Measurements from ENCODE around the gene TRABD2B. TPM values are rescaled to one million over a fixed set of nuclear protein-coding genes. Genes with fewer than 3 reads are reported as not detected.

TRABD2B gene
- polyA plus RNA-seq, 1 of the 3 experiments (the other 2 are of a cell fraction) = 0.03 TPM

DNA sequence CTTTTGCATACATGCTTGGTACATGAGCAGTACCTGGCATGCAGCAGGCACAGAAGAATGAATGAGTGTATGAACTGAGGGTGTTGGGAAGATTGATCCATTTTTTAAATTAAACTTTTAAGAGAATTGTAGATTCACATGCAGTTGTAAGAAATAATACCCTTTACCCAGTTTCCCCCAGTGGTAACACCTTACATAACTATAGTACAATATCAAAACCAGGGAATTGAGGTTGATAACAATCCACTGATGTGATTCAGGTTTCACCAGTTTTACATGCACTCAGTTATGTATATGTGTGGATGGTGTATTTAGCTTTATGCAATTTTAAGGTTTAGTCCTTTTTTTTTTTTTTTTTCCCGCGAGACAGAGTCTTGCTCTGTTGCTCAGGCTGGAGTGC, 20.5 kb downstream of the TRABD2B start:
- WGBS (ENCODE audit: low lambda C conversion rate) = 83% methylated on average over 2 of the region's 2 CpGs

DNA sequence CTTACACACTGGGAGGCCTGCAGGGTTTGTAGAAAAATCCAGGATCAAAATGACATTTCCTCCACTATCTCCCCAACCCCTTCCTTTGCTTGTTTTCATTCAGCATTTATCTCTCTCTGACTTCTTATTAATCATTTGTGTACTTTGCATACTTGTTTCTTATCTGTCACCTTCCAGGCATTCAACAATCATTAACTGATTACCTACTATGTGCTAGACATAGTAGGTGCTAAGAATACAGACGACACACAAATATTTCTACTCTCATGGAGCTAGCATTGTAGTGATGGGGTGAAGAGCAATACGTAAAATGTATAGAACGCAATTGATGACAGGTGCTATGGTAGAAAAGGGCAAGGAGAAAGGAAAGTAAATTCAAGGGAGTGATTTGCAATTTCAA, 20.9 kb downstream of the TRABD2B start:
- Histone ChIP-seq H3K36me3 (replicated peaks in 1 of 2; ENCODE audit: control insufficient read depth in 1 of 2, insufficient read depth in 2 of 2, low read length in 1 of 2) (no peaks in the 10 kb centered on the region), H3K4me3 (ENCODE audit: low read depth in 2 of 2, low read length in 1 of 2) (no peak overlapping the region), H3F3A (replicated peaks; ENCODE audit: insufficient read depth) (no peaks in the 10 kb centered on the region), H3K4me1 (ENCODE audit: control insufficient read depth in 1 of 2, insufficient read depth in 2 of 2, low read depth in 1 of 2, low read length in 1 of 2) (peaks cover 0 to 3% of the 10 kb centered on the region in 2 experiments; a peak in 1 of 4 replicates), H3K4me2 (no peak overlapping the region), H3K9me3 (no peaks in the 10 kb centered on the region), H3K27ac (ENCODE audit: low read depth in 2 of 2, low read length in 1 of 2) (no peak overlapping the region), H3K9me2 (no peaks in the 10 kb centered on the region), H3K27me3 (ENCODE audit: insufficient read depth) (no peaks in the 10 kb centered on the region), H4K20me1 (ENCODE audit: insufficient read depth) (no peaks in the 10 kb centered on the region), H3K9ac (no peak overlapping the region), H3K79me2 (ENCODE audit: insufficient read depth) (no peaks in the 10 kb centered on the region), H2AFZ (ENCODE audit: low read depth) (no peak overlapping the region)
- WGBS (ENCODE audit: low lambda C conversion rate) = 76% methylated on average over 3 of the region's 3 CpGs
- ChIA-PET CTCF (no interaction called here), POLR2A (interaction anchor here (0.7 kb wide), 1 partner anchor 10 kb away, joined by 7 read pairs; no protein-coding TSS in a partner anchor)
- DNase-seq = no peak
- no peak for TF ChIP-seq MXI1 (IDR thresholded peaks at IDR 0.05; ENCODE audit: low read depth, low read length)
- TF ChIP-seq EZH2phosphoT487 (IDR thresholded peaks at IDR 0.05; ENCODE audit: borderline replicate concordance, low read depth) = no peak
- TF ChIP-seq FOXM1 (IDR thresholded peaks at IDR 0.05; ENCODE audit: low read depth) = no peak
- no peak for TF ChIP-seq YY1 (IDR thresholded peaks at IDR 0.05; ENCODE audit: low read depth)
- TF ChIP-seq GABPA (IDR thresholded peaks at IDR 0.05; ENCODE audit: low read depth) = no peak
- TF ChIP-seq RFX5 (IDR thresholded peaks at IDR 0.05; ENCODE audit: low read length) = no peak
- no peak for TF ChIP-seq RXRA (IDR thresholded peaks at IDR 0.05; ENCODE audit: borderline replicate concordance, low read depth)
- TF ChIP-seq, protein P1, sequence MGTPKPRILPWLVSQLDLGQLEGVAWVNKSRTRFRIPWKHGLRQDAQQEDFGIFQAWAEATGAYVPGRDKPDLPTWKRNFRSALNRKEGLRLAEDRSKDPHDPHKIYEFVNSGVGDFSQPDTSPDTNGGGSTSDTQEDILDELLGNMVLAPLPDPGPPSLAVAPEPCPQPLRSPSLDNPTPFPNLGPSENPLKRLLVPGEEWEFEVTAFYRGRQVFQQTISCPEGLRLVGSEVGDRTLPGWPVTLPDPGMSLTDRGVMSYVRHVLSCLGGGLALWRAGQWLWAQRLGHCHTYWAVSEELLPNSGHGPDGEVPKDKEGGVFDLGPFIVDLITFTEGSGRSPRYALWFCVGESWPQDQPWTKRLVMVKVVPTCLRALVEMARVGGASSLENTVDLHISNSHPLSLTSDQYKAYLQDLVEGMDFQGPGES (IDR thresholded peaks at IDR 0.05; ENCODE audit: low read depth, low read length) = no peak
- TF ChIP-seq, protein P2, sequence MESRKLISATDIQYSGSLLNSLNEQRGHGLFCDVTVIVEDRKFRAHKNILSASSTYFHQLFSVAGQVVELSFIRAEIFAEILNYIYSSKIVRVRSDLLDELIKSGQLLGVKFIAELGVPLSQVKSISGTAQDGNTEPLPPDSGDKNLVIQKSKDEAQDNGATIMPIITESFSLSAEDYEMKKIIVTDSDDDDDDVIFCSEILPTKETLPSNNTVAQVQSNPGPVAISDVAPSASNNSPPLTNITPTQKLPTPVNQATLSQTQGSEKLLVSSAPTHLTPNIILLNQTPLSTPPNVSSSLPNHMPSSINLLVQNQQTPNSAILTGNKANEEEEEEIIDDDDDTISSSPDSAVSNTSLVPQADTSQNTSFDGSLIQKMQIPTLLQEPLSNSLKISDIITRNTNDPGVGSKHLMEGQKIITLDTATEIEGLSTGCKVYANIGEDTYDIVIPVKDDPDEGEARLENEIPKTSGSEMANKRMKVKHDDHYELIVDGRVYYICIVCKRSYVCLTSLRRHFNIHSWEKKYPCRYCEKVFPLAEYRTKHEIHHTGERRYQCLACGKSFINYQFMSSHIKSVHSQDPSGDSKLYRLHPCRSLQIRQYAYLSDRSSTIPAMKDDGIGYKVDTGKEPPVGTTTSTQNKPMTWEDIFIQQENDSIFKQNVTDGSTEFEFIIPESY (IDR thresholded peaks at IDR 0.05; ENCODE audit: borderline replicate concordance, low read depth) = no peak

More for the DNA sequence above, 20.5 kb downstream of the TRABD2B start:
- Histone ChIP-seq H3K27ac (ENCODE audit: low read depth in 2 of 2, low read length in 1 of 2) (no peak overlapping the region), H3K4me2 (no peak overlapping the region), H3K9me2 (no peaks in the 10 kb centered on the region), H3K9ac (no peak overlapping the region), H3K79me2 (ENCODE audit: insufficient read depth) (no peaks in the 10 kb centered on the region), H3K36me3 (replicated peaks in 1 of 2; ENCODE audit: control insufficient read depth in 1 of 2, insufficient read depth in 2 of 2, low read length in 1 of 2) (no peaks in the 10 kb centered on the region), H4K20me1 (ENCODE audit: insufficient read depth) (no peaks in the 10 kb centered on the region), H3K27me3 (ENCODE audit: insufficient read depth) (no peaks in the 10 kb centered on the region), H3K4me1 (ENCODE audit: control insufficient read depth in 1 of 2, insufficient read depth in 2 of 2, low read depth in 1 of 2, low read length in 1 of 2) (no peaks in the 10 kb centered on the region), H3K9me3 (no peaks in the 10 kb centered on the region), H3K4me3 (ENCODE audit: low read depth in 2 of 2, low read length in 1 of 2) (no peak overlapping the region), H3F3A (replicated peaks; ENCODE audit: insufficient read depth) (no peaks in the 10 kb centered on the region), H2AFZ (ENCODE audit: low read depth) (no peak overlapping the region)
- TF ChIP-seq MXI1 (IDR thresholded peaks at IDR 0.05; ENCODE audit: low read depth, low read length) (no peak), CHD2 (IDR thresholded peaks at IDR 0.05; ENCODE audit: low read length, partially characterized antibody) (no peak), TCF12 (IDR thresholded peaks at IDR 0.05) (no peak), EP300 (IDR thresholded peaks at IDR 0.05; ENCODE audit: borderline replicate concordance in 1 of 2, low read depth in 1 of 2, low read length in 1 of 2) (no peak), FOXJ3 (CRISPR knock-in tag; IDR thresholded peaks at IDR 0.05) (no peak), ELF1 (IDR thresholded peaks at IDR 0.05) (no peak), TAF1 (IDR thresholded peaks at IDR 0.05; ENCODE audit: borderline replicate concordance, low read depth, low read length) (no peak), GATA2 (CRISPR knock-in tag; IDR thresholded peaks at IDR 0.05) (no peak), JUND (IDR thresholded peaks at IDR 0.05) (no peak), NRF1 (IDR thresholded peaks at IDR 0.05; ENCODE audit: low read depth, low read length) (no peak), FOSL2 (IDR thresholded peaks at IDR 0.05; ENCODE audit: borderline replicate concordance, low read depth) (no peak), TEAD4 (IDR thresholded peaks at IDR 0.05; ENCODE audit: borderline replicate concordance, insufficient read depth) (no peak)
- TF ChIP-seq, protein P3, sequence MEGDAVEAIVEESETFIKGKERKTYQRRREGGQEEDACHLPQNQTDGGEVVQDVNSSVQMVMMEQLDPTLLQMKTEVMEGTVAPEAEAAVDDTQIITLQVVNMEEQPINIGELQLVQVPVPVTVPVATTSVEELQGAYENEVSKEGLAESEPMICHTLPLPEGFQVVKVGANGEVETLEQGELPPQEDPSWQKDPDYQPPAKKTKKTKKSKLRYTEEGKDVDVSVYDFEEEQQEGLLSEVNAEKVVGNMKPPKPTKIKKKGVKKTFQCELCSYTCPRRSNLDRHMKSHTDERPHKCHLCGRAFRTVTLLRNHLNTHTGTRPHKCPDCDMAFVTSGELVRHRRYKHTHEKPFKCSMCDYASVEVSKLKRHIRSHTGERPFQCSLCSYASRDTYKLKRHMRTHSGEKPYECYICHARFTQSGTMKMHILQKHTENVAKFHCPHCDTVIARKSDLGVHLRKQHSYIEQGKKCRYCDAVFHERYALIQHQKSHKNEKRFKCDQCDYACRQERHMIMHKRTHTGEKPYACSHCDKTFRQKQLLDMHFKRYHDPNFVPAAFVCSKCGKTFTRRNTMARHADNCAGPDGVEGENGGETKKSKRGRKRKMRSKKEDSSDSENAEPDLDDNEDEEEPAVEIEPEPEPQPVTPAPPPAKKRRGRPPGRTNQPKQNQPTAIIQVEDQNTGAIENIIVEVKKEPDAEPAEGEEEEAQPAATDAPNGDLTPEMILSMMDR (IDR thresholded peaks at IDR 0.05) = no peak
- TF ChIP-seq, protein P4, sequence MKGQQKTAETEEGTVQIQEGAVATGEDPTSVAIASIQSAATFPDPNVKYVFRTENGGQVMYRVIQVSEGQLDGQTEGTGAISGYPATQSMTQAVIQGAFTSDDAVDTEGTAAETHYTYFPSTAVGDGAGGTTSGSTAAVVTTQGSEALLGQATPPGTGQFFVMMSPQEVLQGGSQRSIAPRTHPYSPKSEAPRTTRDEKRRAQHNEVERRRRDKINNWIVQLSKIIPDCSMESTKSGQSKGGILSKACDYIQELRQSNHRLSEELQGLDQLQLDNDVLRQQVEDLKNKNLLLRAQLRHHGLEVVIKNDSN (IDR thresholded peaks at IDR 0.05; ENCODE audit: borderline replicate concordance, low read depth) = no peak
- no peak for DNase-seq
- POLR2A ChIA-PET = interaction anchor here (0.7 kb wide), 1 partner anchor 10 kb away, joined by 7 read pairs; no protein-coding TSS in a partner anchor
- CTCF ChIA-PET = interaction anchor here (1.9 kb wide), 1 partner anchor 21 kb away, joined by 9 read pairs; the partner anchor contains the start of gene TRABD2B

Measured in SK-N-SH (cell line).